Measurements from ENCODE around the gene PDZRN3.

DNA sequence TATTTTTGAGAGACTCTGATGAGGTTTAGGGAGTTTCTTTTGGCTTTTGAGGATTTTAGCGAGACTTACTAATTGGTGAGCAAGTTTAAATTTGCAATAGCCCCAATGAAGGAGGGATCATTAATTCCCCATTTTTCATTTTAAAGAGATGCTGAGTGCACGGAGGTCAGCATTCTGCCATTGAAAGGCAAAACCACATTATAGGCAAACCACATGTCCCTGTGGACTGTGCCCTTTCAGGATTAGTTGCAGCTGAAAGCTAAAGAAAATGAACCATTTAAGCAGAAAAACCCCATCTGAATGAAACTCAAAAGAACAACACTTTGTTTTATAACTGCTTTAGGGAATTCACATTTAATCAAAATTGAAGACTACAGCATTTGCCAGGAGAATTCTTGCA lies 246.5 kb downstream of the PDZRN3 start:
- TF ChIP-seq, protein P1, sequence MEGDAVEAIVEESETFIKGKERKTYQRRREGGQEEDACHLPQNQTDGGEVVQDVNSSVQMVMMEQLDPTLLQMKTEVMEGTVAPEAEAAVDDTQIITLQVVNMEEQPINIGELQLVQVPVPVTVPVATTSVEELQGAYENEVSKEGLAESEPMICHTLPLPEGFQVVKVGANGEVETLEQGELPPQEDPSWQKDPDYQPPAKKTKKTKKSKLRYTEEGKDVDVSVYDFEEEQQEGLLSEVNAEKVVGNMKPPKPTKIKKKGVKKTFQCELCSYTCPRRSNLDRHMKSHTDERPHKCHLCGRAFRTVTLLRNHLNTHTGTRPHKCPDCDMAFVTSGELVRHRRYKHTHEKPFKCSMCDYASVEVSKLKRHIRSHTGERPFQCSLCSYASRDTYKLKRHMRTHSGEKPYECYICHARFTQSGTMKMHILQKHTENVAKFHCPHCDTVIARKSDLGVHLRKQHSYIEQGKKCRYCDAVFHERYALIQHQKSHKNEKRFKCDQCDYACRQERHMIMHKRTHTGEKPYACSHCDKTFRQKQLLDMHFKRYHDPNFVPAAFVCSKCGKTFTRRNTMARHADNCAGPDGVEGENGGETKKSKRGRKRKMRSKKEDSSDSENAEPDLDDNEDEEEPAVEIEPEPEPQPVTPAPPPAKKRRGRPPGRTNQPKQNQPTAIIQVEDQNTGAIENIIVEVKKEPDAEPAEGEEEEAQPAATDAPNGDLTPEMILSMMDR (IDR thresholded peaks at IDR 0.05), result no peak
- TF ChIP-seq, protein P2, sequence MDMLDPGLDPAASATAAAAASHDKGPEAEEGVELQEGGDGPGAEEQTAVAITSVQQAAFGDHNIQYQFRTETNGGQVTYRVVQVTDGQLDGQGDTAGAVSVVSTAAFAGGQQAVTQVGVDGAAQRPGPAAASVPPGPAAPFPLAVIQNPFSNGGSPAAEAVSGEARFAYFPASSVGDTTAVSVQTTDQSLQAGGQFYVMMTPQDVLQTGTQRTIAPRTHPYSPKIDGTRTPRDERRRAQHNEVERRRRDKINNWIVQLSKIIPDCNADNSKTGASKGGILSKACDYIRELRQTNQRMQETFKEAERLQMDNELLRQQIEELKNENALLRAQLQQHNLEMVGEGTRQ (IDR thresholded peaks at IDR 0.05; ENCODE audit: borderline replicate concordance, low read depth, low read length), result no peak
- TF ChIP-seq, protein P3, sequence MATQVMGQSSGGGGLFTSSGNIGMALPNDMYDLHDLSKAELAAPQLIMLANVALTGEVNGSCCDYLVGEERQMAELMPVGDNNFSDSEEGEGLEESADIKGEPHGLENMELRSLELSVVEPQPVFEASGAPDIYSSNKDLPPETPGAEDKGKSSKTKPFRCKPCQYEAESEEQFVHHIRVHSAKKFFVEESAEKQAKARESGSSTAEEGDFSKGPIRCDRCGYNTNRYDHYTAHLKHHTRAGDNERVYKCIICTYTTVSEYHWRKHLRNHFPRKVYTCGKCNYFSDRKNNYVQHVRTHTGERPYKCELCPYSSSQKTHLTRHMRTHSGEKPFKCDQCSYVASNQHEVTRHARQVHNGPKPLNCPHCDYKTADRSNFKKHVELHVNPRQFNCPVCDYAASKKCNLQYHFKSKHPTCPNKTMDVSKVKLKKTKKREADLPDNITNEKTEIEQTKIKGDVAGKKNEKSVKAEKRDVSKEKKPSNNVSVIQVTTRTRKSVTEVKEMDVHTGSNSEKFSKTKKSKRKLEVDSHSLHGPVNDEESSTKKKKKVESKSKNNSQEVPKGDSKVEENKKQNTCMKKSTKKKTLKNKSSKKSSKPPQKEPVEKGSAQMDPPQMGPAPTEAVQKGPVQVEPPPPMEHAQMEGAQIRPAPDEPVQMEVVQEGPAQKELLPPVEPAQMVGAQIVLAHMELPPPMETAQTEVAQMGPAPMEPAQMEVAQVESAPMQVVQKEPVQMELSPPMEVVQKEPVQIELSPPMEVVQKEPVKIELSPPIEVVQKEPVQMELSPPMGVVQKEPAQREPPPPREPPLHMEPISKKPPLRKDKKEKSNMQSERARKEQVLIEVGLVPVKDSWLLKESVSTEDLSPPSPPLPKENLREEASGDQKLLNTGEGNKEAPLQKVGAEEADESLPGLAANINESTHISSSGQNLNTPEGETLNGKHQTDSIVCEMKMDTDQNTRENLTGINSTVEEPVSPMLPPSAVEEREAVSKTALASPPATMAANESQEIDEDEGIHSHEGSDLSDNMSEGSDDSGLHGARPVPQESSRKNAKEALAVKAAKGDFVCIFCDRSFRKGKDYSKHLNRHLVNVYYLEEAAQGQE (IDR thresholded peaks at IDR 0.05; ENCODE audit: low read depth, low read length), result no peak

Data from SK-N-SH (cell line).